B cell (primary cell): ENCODE measurements around the gene PSENEN. TPM values are rescaled to one million over a fixed set of nuclear protein-coding genes. Genes with fewer than 3 reads are reported as not detected.

ENCODE experiments used
- ATAC-seq: fragments of 200-7000 bp; cut with Tn5 transposase; one replicate; pipeline ENCODE4 v1.10.0; 2021; ENCODE audit warnings: low read depth, mild to moderate bottlenecking, moderate number of reproducible peaks, moderate library complexity
- CTCF ChIA-PET: fragments of 350-600 bp; sonication (Branson Sonifier 250); formaldehyde crosslinking; loops from one replicate; lab custom pipeline; 2021; ENCODE audit warnings: antibody characterized with exemption, inconsistent platforms; lab: Charles Lee
- POLR2A ChIA-PET: fragments of 350-600 bp; sonication (Branson Sonifier 250); formaldehyde crosslinking; loops from one replicate; lab custom pipeline; 2021; ENCODE audit warnings: antibody characterized with exemption; lab: Charles Lee
- DNase-seq: peaks from one replicate; pipeline ENCODE4 v3.0.0; 2013
- H2AFZ ChIP-seq: 2 replicates; pipeline ENCODE4 v1.6.1; 2012; ENCODE audit warnings: mild to moderate bottlenecking, low read depth, low read length; ENCODE audit not compliant: insufficient read depth, poor library complexity, severe bottlenecking
- H3K27ac ChIP-seq, 2 donors: 1 replicate in 1 of 2; 2 replicates in 1 of 2; pipeline ENCODE4 v1.5.1; 2012 to 2013; ENCODE audit warnings: low read length in 2 of 2, mild to moderate bottlenecking in 2 of 2, moderate library complexity in 1 of 2
- H3K27me3 ChIP-seq, 4 experiments: fragments of 200-600 bp in 1 of 4; sonication (generic) in 1 of 4; replicated peaks in 1 of 4; 1 replicate in 2 of 4; 2 replicates in 2 of 4; pipeline versions ENCODE4 v1.6.1 to v1.7.0; 2013 to 2016; ENCODE audit warnings: low read length in 3 of 4, mild to moderate bottlenecking in 2 of 4, mixed read lengths in 1 of 4, moderate library complexity in 1 of 4; ENCODE audit not compliant: insufficient read depth in 4 of 4, control insufficient read depth in 3 of 4; ENCODE audit errors: control extremely low read depth in 1 of 4
- H3K36me3 ChIP-seq, 2 experiments: replicated peaks in 1 of 2; 1 replicate in 1 of 2; 2 replicates in 1 of 2; pipeline versions ENCODE4 v1.6.1 to v1.7.1; 2013; ENCODE audit warnings: low read length in 1 of 2; ENCODE audit not compliant: insufficient read depth in 2 of 2, control insufficient read depth in 1 of 2; ENCODE audit errors: control extremely low read depth in 1 of 2, extremely low read depth in 1 of 2
- H3K4me1 ChIP-seq, 2 donors: fragments of 200-600 bp in 1 of 2; sonication (generic) in 1 of 2; 1 replicate in 1 of 2; 2 replicates in 1 of 2; pipeline versions ENCODE4 v1.5.1 to v1.6.1; 2013 to 2017; ENCODE audit warnings: low read length in 2 of 2; ENCODE audit not compliant: control insufficient read depth in 2 of 2, insufficient read depth in 2 of 2
- H3K4me2 ChIP-seq: replicated peaks from 2 replicates; pipeline ENCODE3; 2012; ENCODE audit warnings: mild to moderate bottlenecking, low read depth, low read length; ENCODE audit not compliant: poor library complexity, severe bottlenecking
- H3K4me3 ChIP-seq, 5 experiments: fragments of 200-600 bp in 1 of 5; sonication (generic) in 1 of 5; 1 replicate in 3 of 5; 2 replicates in 2 of 5; pipeline versions ENCODE4 v1.5.1 to v1.7.0; 2011 to 2016; ENCODE audit warnings: low read length in 4 of 5, mild to moderate bottlenecking in 4 of 5, low read depth in 2 of 5, control low read depth in 1 of 5, moderate library complexity in 1 of 5; ENCODE audit not compliant: insufficient read depth in 1 of 5; ENCODE audit errors: control extremely low read depth in 1 of 5, extremely low read depth in 1 of 5
- H3K79me2 ChIP-seq: fragments of 200-600 bp; sonication (generic); one replicate; pipeline ENCODE4 v1.6.0; 2016; ENCODE audit warnings: low read length; ENCODE audit not compliant: control insufficient read depth, insufficient read depth
- H3K9ac ChIP-seq: fragments of 200-600 bp; sonication (generic); 2 replicates; pipeline ENCODE4 v1.6.1; 2017; ENCODE audit warnings: mild to moderate bottlenecking, low read length, moderate library complexity
- H3K9me3 ChIP-seq, 3 donors: one replicate each; pipeline versions ENCODE4 v1.6.1 to v1.7.1; 2013; ENCODE audit warnings: low read length in 2 of 3; ENCODE audit not compliant: control insufficient read depth in 2 of 3, insufficient read depth in 1 of 3; ENCODE audit errors: control extremely low read depth in 1 of 3
- H4K20me1 ChIP-seq: 2 replicates; pipeline ENCODE4 v1.6.0; 2012; ENCODE audit warnings: mild to moderate bottlenecking, low read length; ENCODE audit not compliant: insufficient read depth, control insufficient read depth, poor library complexity, severe bottlenecking
- H3K27ac Mint-ChIP-seq: one replicate; pipeline ENCODE4 v1.8.0; 2021; ENCODE audit warnings: mixed read lengths
- H3K27me3 Mint-ChIP-seq: one replicate; pipeline ENCODE4 v1.8.0; 2021; ENCODE audit warnings: mixed read lengths
- H3K4me1 Mint-ChIP-seq: one replicate; pipeline ENCODE4 v1.8.0; 2021; ENCODE audit warnings: mixed read lengths
- H3K4me3 Mint-ChIP-seq: one replicate; pipeline ENCODE4 v1.8.0; 2021; ENCODE audit warnings: mixed read lengths
- H3K9me3 Mint-ChIP-seq: one replicate; pipeline ENCODE4 v1.8.0; 2022; ENCODE audit warnings: mixed read lengths; ENCODE audit not compliant: insufficient read depth
- EZH2 ChIP-seq: IDR thresholded peaks from 2 replicates; pipeline ENCODE4 v1.6.1; 2012; ENCODE audit warnings: borderline replicate concordance, low read depth, mild to moderate bottlenecking, moderate library complexity, low read length; ENCODE audit not compliant: insufficient read depth, poor library complexity, severe bottlenecking
- WGBS: methylation state at CpG from one replicate; pipeline ENCODE4 v1.1.5; 2013; ENCODE audit warnings: missing lambda C conversion rate; ENCODE audit not compliant: insufficient coverage; 5-methylcytosine and 5-hydroxymethylcytosine counted together
- intact Hi-C: fragments of 100-400 bp; cut with micrococcal nuclease; formaldehyde crosslinking; loops from one replicate; pipeline ENCODE4 v1.10.0; 2022
- polyA plus RNA-seq: library from polyadenylated mRNA; depleted of rRNA; stranded (reverse); fragments of >200 nt; gene quantifications from 2 replicates; pipeline ENCODE4 v1.2.3, GENCODE V29; 2012
- total RNA-seq, 2 donors: library from RNA; stranded (reverse); fragments of 120-200 nt in 1 of 2; gene quantifications; 1 replicate in 1 of 2; 2 replicates in 1 of 2; pipeline versions ENCODE4 v1.2.3 to v1.2.4, GENCODE V29; 2013 to 2022
- TF ChIP-seq, protein P1 (sequence below): fragments of 200-600 bp; IDR thresholded peaks from one replicate; pipeline ENCODE4 v1.8.0; 2022; ENCODE audit warnings: antibody characterized with exemption, mild to moderate bottlenecking

Gene PSENEN
- total and polyA plus RNA-seq, 2 donors (not counting 1 experiment from before 2014, with no cell fraction given) = 17.7 to 36.4 TPM

DNA sequence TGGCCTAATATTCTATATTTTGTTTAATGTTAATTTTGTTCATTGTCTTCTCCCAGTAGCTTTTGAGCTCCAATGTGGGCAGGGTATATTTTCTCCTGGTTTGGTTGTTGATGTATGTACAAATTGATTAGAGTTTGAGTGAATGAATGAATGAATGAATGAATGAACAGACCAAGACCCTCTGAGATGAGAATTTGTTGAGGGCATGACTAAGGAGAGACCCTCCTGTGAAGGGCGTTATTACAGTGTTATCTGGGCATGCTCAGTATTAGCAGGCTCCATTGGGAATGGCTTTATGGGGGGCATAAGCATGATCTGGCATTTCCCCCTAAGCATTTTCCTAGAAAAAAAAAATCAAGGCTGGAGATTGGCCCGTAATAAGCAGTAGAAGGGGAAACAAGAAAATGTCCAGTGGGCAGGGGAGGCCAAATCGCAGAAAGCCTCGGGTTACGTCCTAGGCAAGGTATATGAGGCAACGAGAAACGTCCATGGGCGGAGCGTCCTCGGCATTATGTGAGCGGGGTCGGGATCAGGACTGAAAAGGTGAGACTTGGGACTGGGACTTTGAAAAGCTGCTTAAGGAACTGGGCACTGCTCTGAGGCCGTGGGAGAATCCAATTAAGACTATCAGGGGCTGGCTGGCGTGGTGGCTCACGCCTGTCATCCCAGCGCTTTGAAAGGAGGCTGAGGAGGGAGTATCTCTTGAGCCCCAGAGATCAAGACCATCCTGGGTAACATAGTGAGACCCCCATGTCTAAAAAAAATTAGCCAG lies 29.0 kb downstream of the PSENEN start:
- Histone ChIP-seq H3K27me3 (no peaks in the 10 kb centered on the region), H3K9ac (peak overlapping the region; percentile 62), H3K9me3 (no peaks in the 10 kb centered on the region), H3K4me1 (peaks cover 10 to 16% of the 10 kb centered on the region in 2 donors), H3K79me2 (peaks cover 4% of the 10 kb centered on the region), H2AFZ (peak overlapping the region; percentile 46), H3K27ac (no peak overlapping the region), H3K4me3 (peak overlapping the region in 4 of 5 experiments; percentile 26 to 68 (median 60)), H3K4me2 (peak overlapping the region; percentile 90), H4K20me1 (no peaks in the 10 kb centered on the region), H3K36me3 (no peaks in the 10 kb centered on the region)
- DNase-seq = no peak
- ATAC-seq = no peak
- Mint-ChIP-seq H3K27me3 (no peaks in the 10 kb centered on the region), H3K4me1 (peaks cover 10% of the 10 kb centered on the region), H3K27ac (no peak overlapping the region), H3K9me3 (no peaks in the 10 kb centered on the region), H3K4me3 (peak overlapping the region; percentile 86)
- TF ChIP-seq, protein P1, sequence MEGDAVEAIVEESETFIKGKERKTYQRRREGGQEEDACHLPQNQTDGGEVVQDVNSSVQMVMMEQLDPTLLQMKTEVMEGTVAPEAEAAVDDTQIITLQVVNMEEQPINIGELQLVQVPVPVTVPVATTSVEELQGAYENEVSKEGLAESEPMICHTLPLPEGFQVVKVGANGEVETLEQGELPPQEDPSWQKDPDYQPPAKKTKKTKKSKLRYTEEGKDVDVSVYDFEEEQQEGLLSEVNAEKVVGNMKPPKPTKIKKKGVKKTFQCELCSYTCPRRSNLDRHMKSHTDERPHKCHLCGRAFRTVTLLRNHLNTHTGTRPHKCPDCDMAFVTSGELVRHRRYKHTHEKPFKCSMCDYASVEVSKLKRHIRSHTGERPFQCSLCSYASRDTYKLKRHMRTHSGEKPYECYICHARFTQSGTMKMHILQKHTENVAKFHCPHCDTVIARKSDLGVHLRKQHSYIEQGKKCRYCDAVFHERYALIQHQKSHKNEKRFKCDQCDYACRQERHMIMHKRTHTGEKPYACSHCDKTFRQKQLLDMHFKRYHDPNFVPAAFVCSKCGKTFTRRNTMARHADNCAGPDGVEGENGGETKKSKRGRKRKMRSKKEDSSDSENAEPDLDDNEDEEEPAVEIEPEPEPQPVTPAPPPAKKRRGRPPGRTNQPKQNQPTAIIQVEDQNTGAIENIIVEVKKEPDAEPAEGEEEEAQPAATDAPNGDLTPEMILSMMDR = no peak
- no peak for TF ChIP-seq EZH2
- WGBS = 68% methylated on average over 15 of the region's 16 CpGs
- POLR2A ChIA-PET = no interaction called here
- intact Hi-C loops = loop anchor here (1.0 to 2.0 kb wide), 8 partner anchors 16 to 130 kb away; partner anchors contain the start of genes COX6B1, LIN37, PROSER3 and PSENEN
- CTCF ChIA-PET = no interaction called here

DNA sequence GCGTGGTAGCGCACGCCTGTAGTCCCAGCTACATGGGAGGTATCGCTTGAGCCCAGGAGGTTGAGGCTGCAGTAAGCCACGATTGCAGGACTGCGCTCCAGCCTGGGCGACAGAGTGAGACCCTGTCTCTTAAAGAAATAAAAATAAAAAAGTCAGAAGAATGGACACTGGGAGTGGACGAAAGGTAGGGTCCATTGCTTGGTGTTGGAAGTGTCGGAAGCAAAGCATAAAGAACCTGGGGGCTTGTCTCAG lies 29.5 kb downstream of the PSENEN start:
- ChIA-PET POLR2A (no interaction called here), CTCF (no interaction called here)
- H3K4me3 ChIP-seq = peak overlapping the region; percentile 16 to 68 (median 58)
- peaks cover 4% of the 10 kb centered on the region for H3K79me2 ChIP-seq
- H3K27me3 ChIP-seq = no peaks in the 10 kb centered on the region
- peak overlapping the region; percentile 62 for H3K9ac ChIP-seq
- WGBS = 34% methylated on average over 9 of the region's 9 CpGs
- peak overlapping the region; percentile 90 for H3K4me2 ChIP-seq
- H3K36me3 ChIP-seq = no peaks in the 10 kb centered on the region
- H3K27ac ChIP-seq = no peak overlapping the region
- peak overlapping the region; percentile 86 for H3K4me3 Mint-ChIP-seq
- intact Hi-C loops = loop anchor here (1.0 to 2.0 kb wide), 8 partner anchors 17 to 131 kb away; partner anchors contain the start of genes COX6B1, LIN37, PROSER3 and PSENEN
- no peaks in the 10 kb centered on the region for H4K20me1 ChIP-seq
- H3K9me3 Mint-ChIP-seq = no peaks in the 10 kb centered on the region
- DNase-seq (no peak), ATAC-seq (no peak)
- H2AFZ ChIP-seq = peak overlapping the region; percentile 46
- peak overlapping the region; percentile 43 for H3K27ac Mint-ChIP-seq
- H3K4me1 ChIP-seq = peaks cover 10 to 16% of the 10 kb centered on the region in 2 donors
- peaks cover 10% of the 10 kb centered on the region for H3K4me1 Mint-ChIP-seq
- H3K9me3 ChIP-seq = no peaks in the 10 kb centered on the region
- H3K27me3 Mint-ChIP-seq = no peaks in the 10 kb centered on the region
- TF ChIP-seq, protein P1 = no peak
- TF ChIP-seq EZH2 = no peak
